ENCODE data around the gene SMIM41. TPM values are rescaled to one million over a fixed set of nuclear protein-coding genes. Genes with fewer than 3 reads are reported as not detected.

Gene SMIM41
- polyA plus RNA-seq, 3 donors from 2014 or later: not detected

GRCh38 chr12:52043386-52044212, 35.9 kb upstream of the SMIM41 start:
- no peaks in the 10 kb centered on the region for H3K9me3 Mint-ChIP-seq
- H3K27me3 Mint-ChIP-seq (ENCODE audit: low read depth in 3 of 3): peaks cover 0 to 2% (median 1%) of the 10 kb centered on the region in 3 donors
- peak overlapping the region in 1 of 6 donors; percentile 16 for H3K27ac Mint-ChIP-seq
- H3K36me3 Mint-ChIP-seq: no peaks in the 10 kb centered on the region
- peaks cover 11 to 19% of the 10 kb centered on the region in 2 donors for H3K4me1 Mint-ChIP-seq
- H3K4me3 Mint-ChIP-seq: no peak overlapping the region
- DNase-seq: no peak

- H3K4me3 Mint-ChIP-seq: no peak overlapping the region
- H3K9me3 Mint-ChIP-seq: no peaks in the 10 kb centered on the region
- H3K4me1 Mint-ChIP-seq: peaks cover 14 to 20% of the 10 kb centered on the region in 2 donors
- no peak for DNase-seq
- H3K27me3 Mint-ChIP-seq (ENCODE audit: low read depth in 3 of 3): peaks cover 1 to 5% (median 4%) of the 10 kb centered on the region in 3 donors
- H3K27ac Mint-ChIP-seq: no peak overlapping the region
- H3K36me3 Mint-ChIP-seq: no peaks in the 10 kb centered on the region
Observed at GRCh38 chr12:52044292-52044983, 35.1 kb upstream of the SMIM41 start.

GRCh38 chr12:52045794-52046199, 33.7 kb upstream of the SMIM41 start:
- H3K9me3 Mint-ChIP-seq: no peaks in the 10 kb centered on the region

GRCh38 chr12:52046859-52047258, 32.6 kb upstream of the SMIM41 start:
- Mint-ChIP-seq H3K4me1 (peaks cover 29 to 33% of the 10 kb centered on the region in 2 donors), H3K36me3 (no peaks in the 10 kb centered on the region), H3K27ac (no peak overlapping the region), H3K27me3 (ENCODE audit: low read depth in 3 of 3) (peaks cover 6 to 20% (median 12%) of the 10 kb centered on the region in 3 donors), H3K4me3 (no peak overlapping the region), H3K9me3 (no peaks in the 10 kb centered on the region)
- no peak for DNase-seq

More at GRCh38 chr12:52045794-52046199, 33.7 kb upstream of the SMIM41 start:
- peaks cover 6 to 10% (median 7%) of the 10 kb centered on the region in 3 donors for H3K27me3 Mint-ChIP-seq (ENCODE audit: low read depth in 3 of 3)
- H3K36me3 Mint-ChIP-seq: no peaks in the 10 kb centered on the region
- no peak overlapping the region for H3K4me3 Mint-ChIP-seq
- H3K4me1 Mint-ChIP-seq: peaks cover 27 to 31% of the 10 kb centered on the region in 2 donors
- DNase-seq: peak in 1 of 3 donors; percentile 19
- H3K27ac Mint-ChIP-seq: peak overlapping the region in 2 of 6 donors; percentile 30 to 39

GRCh38 chr12:52049286-52049685, 30.2 kb upstream of the SMIM41 start:
- Mint-ChIP-seq H3K4me3 (peak overlapping the region; percentile 84 to 95 (median 88)), H3K36me3 (no peaks in the 10 kb centered on the region), H3K27ac (peak overlapping the region; percentile 10 to 99 (median 94)), H3K4me1 (peaks cover 30 to 33% of the 10 kb centered on the region in 2 donors), H3K9me3 (no peaks in the 10 kb centered on the region), H3K27me3 (ENCODE audit: low read depth in 3 of 3) (peaks cover 6 to 24% (median 12%) of the 10 kb centered on the region in 3 donors)
- no peak for DNase-seq

- no peaks in the 10 kb centered on the region for H3K36me3 Mint-ChIP-seq
- peaks cover 6 to 24% (median 12%) of the 10 kb centered on the region in 3 donors for H3K27me3 Mint-ChIP-seq (ENCODE audit: low read depth in 3 of 3)
- H3K9me3 Mint-ChIP-seq: no peaks in the 10 kb centered on the region
- no peak for DNase-seq
- peak overlapping the region; percentile 84 to 95 (median 88) for H3K4me3 Mint-ChIP-seq
- H3K27ac Mint-ChIP-seq: peak overlapping the region; percentile 10 to 99 (median 94)
- H3K4me1 Mint-ChIP-seq: peaks cover 30 to 33% of the 10 kb centered on the region in 2 donors
Observed at GRCh38 chr12:52049688-52050087, 29.8 kb upstream of the SMIM41 start.

GRCh38 chr12:52050116-52050757, 29.3 kb upstream of the SMIM41 start:
- peaks cover 30 to 33% of the 10 kb centered on the region in 2 donors for H3K4me1 Mint-ChIP-seq
- H3K9me3 Mint-ChIP-seq: no peaks in the 10 kb centered on the region
- peak overlapping the region; percentile 84 to 95 (median 88) for H3K4me3 Mint-ChIP-seq
- no peaks in the 10 kb centered on the region for H3K36me3 Mint-ChIP-seq
- peaks cover 6 to 24% (median 12%) of the 10 kb centered on the region in 3 donors for H3K27me3 Mint-ChIP-seq (ENCODE audit: low read depth in 3 of 3)
- DNase-seq: no peak
- H3K27ac Mint-ChIP-seq: peak overlapping the region; percentile 60 to 99 (median 94)

GRCh38 chr12:52050758-52051541, 28.6 kb upstream of the SMIM41 start, which contains the start of gene NR4A1:
Gene NR4A1 (plus strand): TSS chr12:52051442. CDS start chr12:52054329, 2,887 bp downstream.
- Mint-ChIP-seq H3K27ac (peak within 1 kb of the TSS; percentile 90 to 99 (median 98)), H3K4me1 (peaks cover 30 to 33% of the 10 kb centered on the region in 2 donors), H3K27me3 (ENCODE audit: low read depth in 3 of 3) (peaks cover 6 to 24% (median 12%) of the 10 kb centered on the region in 3 donors), H3K4me3 (peak within 1 kb of the TSS; percentile 84 to 95 (median 93)), H3K36me3 (no peaks in the 10 kb centered on the region), H3K9me3 (no peaks in the 10 kb centered on the region)
- peak; percentile 98 to 99 (median 98) for DNase-seq

- DNase-seq: no peak
- peak overlapping the region; percentile 90 to 99 (median 98) for H3K27ac Mint-ChIP-seq
- no peaks in the 10 kb centered on the region for H3K36me3 Mint-ChIP-seq
- peak overlapping the region; percentile 44 to 93 (median 84) for H3K4me3 Mint-ChIP-seq
- H3K27me3 Mint-ChIP-seq (ENCODE audit: low read depth in 3 of 3): peaks cover 6 to 24% (median 13%) of the 10 kb centered on the region in 3 donors
- no peaks in the 10 kb centered on the region for H3K9me3 Mint-ChIP-seq
- H3K4me1 Mint-ChIP-seq: peaks cover 30 to 33% of the 10 kb centered on the region in 2 donors
Observed at GRCh38 chr12:52052468-52053186, 26.9 kb upstream of the SMIM41 start.

GRCh38 chr12:52053536-52054209, 25.8 kb upstream of the SMIM41 start:
- no peaks in the 10 kb centered on the region for H3K36me3 Mint-ChIP-seq
- no peak overlapping the region for H3K4me3 Mint-ChIP-seq
- no peaks in the 10 kb centered on the region for H3K9me3 Mint-ChIP-seq
- peaks cover 6 to 25% (median 13%) of the 10 kb centered on the region in 3 donors for H3K27me3 Mint-ChIP-seq (ENCODE audit: low read depth in 3 of 3)
- no peak for DNase-seq
- H3K27ac Mint-ChIP-seq: peak overlapping the region in 5 of 6 donors; percentile 96 to 99 (median 98)
- H3K4me1 Mint-ChIP-seq: peaks cover 30 to 33% of the 10 kb centered on the region in 2 donors

GRCh38 chr12:52054231-52054832, 25.2 kb upstream of the SMIM41 start:
- no peaks in the 10 kb centered on the region for H3K9me3 Mint-ChIP-seq
- peak overlapping the region in 2 of 6 donors; percentile 28 to 45 for H3K27ac Mint-ChIP-seq
- H3K36me3 Mint-ChIP-seq: no peaks in the 10 kb centered on the region
- peaks cover 4 to 26% (median 10%) of the 10 kb centered on the region in 3 donors for H3K27me3 Mint-ChIP-seq (ENCODE audit: low read depth in 3 of 3)
- H3K4me3 Mint-ChIP-seq: no peak overlapping the region
- DNase-seq: no peak
- H3K4me1 Mint-ChIP-seq: peaks cover 27 to 28% of the 10 kb centered on the region in 2 donors
